NT2/D1 (cell line): ENCODE results near the gene NCF4.

Experiments used
- DNase-seq: peaks from one replicate; pipeline ENCODE4 v3.0.0-alpha.2; 2011; ENCODE audit warnings: low read depth, low spot score
- H3K27me3 ChIP-seq: 2 replicates; pipeline ENCODE4 v1.6.0; 2011; ENCODE audit warnings: mild to moderate bottlenecking; ENCODE audit not compliant: insufficient read length, insufficient read depth
- H3K36me3 ChIP-seq: 2 replicates; pipeline ENCODE4 v1.6.1; 2011; ENCODE audit warnings: mild to moderate bottlenecking, low read length, mixed read lengths; ENCODE audit not compliant: insufficient read depth, insufficient read length
- H3K4me1 ChIP-seq: 2 replicates; pipeline ENCODE4 v1.5.1; 2011; ENCODE audit not compliant: insufficient read depth, insufficient read length
- H3K4me3 ChIP-seq: 2 replicates; pipeline ENCODE4 v1.5.1; 2011; ENCODE audit warnings: low read depth; ENCODE audit not compliant: insufficient read length
- H3K9ac ChIP-seq: 2 replicates; pipeline ENCODE4 v1.6.0; 2011; ENCODE audit warnings: low read depth; ENCODE audit not compliant: insufficient read length
- H3K9me3 ChIP-seq: 2 replicates; pipeline ENCODE4 v1.5.1; 2011; ENCODE audit warnings: mild to moderate bottlenecking, low read length; ENCODE audit not compliant: insufficient read depth
- SUZ12 ChIP-seq: IDR thresholded peaks from 2 replicates; pipeline ENCODE4 v1.6.1; 2011; ENCODE audit not compliant: insufficient read length, insufficient read depth; ENCODE audit errors: extremely low read depth
- YY1 ChIP-seq: IDR thresholded peaks from 2 replicates; pipeline ENCODE4 v1.6.1; 2011; ENCODE audit not compliant: insufficient read length, insufficient read depth
- ZNF274 ChIP-seq: IDR thresholded peaks from 2 replicates; pipeline ENCODE4 v1.6.1; 2011; ENCODE audit warnings: mild to moderate bottlenecking, low read depth, low read length

NCF4 gene

DNA sequence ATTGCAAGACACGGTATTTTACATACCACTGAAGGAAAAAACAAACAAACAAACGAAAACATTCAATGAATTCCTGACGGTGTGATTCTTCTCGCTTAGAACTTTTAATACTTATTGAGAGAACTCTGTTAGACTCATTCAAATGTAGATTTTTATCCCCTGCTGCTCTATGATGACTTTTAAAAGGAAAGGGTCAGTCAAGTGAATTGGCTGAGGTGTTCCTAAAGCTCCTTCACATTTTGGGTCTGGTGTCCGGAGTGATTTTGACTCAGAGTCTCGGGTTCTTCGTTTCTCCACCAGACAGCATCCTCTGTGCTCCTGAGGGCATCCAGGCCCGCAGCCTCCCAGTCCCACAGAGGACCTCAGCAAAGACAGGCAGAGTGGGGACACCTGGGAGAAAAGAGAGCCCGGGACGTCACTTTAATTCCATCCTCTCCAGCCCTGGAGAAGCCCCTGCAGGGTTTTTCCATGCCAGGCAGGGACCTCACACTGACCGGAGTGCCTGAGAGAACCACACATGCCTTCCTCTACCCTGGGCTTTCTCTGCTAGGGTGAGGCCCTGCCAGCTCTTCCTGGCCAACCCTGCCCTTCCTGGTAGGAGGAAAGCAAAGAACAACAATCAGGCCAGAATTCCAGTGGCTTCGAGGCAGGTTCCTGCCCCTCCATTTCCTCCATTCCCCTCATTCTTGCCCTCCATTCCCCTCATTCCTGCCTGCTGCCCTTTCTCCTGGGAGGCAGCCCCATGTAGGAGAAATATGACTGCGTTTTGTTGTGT is 51.3 kb downstream of the NCF4 start:
- Histone ChIP-seq H3K9ac (no peak overlapping the region), H3K4me1 (peaks cover 5% of the 10 kb centered on the region), H3K36me3 (no peaks in the 10 kb centered on the region), H3K9me3 (no peaks in the 10 kb centered on the region), H3K27me3 (no peaks in the 10 kb centered on the region), H3K4me3 (no peak overlapping the region)
- DNase-seq, result no peak
- TF ChIP-seq SUZ12 (no peak), YY1 (no peak), ZNF274 (no peak)

DNA sequence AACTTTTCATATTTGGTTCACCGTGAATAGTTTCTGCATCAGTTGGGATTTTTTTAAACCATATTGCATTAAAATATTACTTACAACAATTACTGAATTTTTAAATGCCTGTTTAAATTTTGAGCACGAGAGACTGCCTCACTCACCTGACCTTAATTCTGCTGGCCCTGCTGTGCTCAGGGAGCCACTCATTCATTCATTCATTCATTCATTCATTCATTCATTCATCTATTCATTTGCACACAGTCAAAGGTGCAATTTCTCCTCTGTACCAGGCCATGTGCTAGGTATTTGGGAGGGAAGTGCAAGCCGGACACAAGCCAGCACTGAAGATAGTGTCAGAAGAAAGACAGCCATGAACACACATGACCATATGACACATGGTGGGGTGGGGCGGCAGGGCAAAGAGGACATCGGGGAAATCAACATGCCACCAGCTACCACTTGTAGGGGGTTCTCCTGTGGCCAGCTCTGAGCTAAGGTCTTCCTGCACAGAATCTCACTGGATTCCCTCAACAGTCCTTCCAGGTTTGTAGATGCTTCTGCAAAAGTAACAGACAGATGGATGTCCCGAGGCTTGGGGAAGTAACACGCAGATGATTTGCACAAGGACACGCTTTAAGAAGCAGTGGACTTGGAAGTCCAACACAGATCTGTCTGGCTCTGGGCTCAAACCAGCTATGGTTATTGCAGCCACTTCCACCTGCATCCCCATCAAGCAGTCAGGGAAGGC is 52.1 kb downstream of the NCF4 start:
- Histone ChIP-seq H3K27me3 (no peaks in the 10 kb centered on the region), H3K36me3 (no peaks in the 10 kb centered on the region), H3K4me3 (no peak overlapping the region), H3K9me3 (no peaks in the 10 kb centered on the region), H3K4me1 (peaks cover 5% of the 10 kb centered on the region), H3K9ac (no peak overlapping the region)
- no peak for DNase-seq
- TF ChIP-seq YY1 (no peak), ZNF274 (no peak), SUZ12 (no peak)

DNA sequence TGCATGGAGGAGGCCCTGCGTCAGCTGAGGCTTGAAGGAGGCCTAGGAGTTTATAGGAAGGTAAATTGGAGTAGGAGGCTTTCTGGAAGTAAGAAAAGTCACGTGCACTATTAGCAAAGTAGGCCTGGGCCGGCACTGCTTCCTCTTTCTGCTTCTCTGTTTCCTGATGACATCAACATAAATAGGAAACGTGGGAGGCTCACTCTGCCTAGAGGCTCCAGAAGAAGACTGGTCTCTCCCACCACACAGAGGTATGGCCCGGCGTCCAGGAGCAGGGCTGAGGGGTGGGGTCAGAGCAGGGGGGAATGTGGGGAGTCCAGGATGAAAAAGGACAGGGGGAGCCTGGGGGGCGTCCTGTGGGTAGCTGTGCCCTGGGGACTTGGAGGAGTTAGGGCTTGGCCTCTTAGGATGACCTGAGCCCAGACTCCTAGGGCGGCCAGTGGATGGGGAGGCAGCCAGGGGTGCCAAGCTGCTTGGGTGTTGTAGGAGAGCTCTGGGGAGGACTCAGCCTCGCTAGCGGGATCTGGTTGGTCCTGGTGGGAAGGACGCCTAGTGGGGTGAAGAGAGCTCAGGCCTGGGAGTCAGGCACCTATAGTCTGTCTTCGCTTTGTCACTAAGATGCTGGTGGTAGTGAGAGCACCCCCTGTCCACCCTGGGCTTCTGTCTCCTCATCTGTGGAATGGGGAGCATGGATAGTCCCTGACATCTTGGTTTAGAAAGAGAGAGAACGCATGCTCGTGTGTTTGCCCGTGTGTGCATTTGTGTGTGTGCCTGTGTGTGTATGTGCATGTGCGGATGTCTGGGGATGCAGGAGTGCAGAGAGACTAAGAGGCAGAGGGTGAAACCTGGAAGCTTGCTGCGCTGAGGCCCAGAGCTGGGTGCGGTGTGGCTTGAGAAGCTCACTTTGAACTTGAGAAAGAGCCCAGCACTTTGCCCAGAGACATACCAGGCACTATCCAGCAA is 52.9 kb downstream of the NCF4 start, which contains the start of gene CSF2RB:
Gene CSF2RB (plus strand): TSS at position 202 of the 963 bp plus-strand sequence. CDS start 8,580 bp downstream, outside the sequence.
- no peaks in the 10 kb centered on the region for H3K9me3 ChIP-seq
- H3K9ac ChIP-seq, result no peak within 1 kb of the TSS
- no peaks in the 10 kb centered on the region for H3K36me3 ChIP-seq
- H3K4me3 ChIP-seq, result no peak within 1 kb of the TSS
- no peaks in the 10 kb centered on the region for H3K27me3 ChIP-seq
- DNase-seq, result no peak
- TF ChIP-seq SUZ12, result no peak
- peaks cover 5% of the 10 kb centered on the region for H3K4me1 ChIP-seq

DNA sequence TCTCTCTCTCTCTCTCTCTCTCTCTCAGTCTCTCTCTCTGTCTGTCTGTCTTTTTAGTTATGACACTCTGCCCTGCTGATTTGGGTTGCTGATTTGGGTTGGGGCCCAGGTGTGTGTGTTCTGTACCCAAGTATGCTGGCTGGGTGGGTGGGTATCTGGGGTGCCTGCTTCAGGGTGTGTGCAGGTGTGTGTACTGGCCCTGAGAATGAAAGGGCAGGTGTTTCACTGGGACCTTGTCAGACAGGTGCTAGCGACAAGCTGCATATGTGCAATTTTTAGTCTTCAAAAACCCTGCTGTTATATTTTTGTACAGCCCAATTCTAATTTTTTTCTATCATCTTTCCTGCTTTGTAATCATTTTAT is 53.6 kb downstream of the NCF4 start:
- Histone ChIP-seq H3K9ac (no peak overlapping the region), H3K36me3 (no peaks in the 10 kb centered on the region), H3K27me3 (no peaks in the 10 kb centered on the region), H3K9me3 (no peaks in the 10 kb centered on the region), H3K4me1 (peaks cover 5% of the 10 kb centered on the region), H3K4me3 (no peak overlapping the region)
- no peak for DNase-seq
- TF ChIP-seq SUZ12, result no peak
- TF ChIP-seq ZNF274, result no peak
- no peak for TF ChIP-seq YY1

DNA sequence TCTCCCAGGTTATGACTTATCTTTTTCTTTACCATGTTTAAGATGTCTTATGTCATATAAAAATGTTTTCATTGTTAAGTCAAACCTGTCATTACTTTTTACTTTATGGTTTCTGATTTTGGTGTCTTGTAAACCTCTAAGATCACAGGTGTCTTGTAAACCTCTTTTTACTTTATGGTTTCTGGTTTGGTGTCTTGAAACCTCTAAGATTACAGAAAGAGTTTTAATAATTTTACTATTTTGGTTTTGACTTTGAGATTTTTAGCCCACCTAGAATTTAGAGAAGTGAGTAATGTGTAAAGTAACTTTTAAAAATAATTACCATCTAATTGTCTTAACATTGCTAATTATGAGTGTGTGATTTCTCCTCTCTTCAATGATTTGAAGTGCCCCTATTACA is 55.2 kb downstream of the NCF4 start:
- H3K4me3 ChIP-seq, result no peak overlapping the region
- DNase-seq, result no peak
- H3K9me3 ChIP-seq, result no peaks in the 10 kb centered on the region
- TF ChIP-seq YY1, result no peak
- TF ChIP-seq SUZ12, result no peak
- TF ChIP-seq ZNF274, result no peak
- H3K9ac ChIP-seq, result no peak overlapping the region
- H3K4me1 ChIP-seq, result peaks cover 5% of the 10 kb centered on the region
- no peaks in the 10 kb centered on the region for H3K36me3 ChIP-seq
- no peaks in the 10 kb centered on the region for H3K27me3 ChIP-seq

DNA sequence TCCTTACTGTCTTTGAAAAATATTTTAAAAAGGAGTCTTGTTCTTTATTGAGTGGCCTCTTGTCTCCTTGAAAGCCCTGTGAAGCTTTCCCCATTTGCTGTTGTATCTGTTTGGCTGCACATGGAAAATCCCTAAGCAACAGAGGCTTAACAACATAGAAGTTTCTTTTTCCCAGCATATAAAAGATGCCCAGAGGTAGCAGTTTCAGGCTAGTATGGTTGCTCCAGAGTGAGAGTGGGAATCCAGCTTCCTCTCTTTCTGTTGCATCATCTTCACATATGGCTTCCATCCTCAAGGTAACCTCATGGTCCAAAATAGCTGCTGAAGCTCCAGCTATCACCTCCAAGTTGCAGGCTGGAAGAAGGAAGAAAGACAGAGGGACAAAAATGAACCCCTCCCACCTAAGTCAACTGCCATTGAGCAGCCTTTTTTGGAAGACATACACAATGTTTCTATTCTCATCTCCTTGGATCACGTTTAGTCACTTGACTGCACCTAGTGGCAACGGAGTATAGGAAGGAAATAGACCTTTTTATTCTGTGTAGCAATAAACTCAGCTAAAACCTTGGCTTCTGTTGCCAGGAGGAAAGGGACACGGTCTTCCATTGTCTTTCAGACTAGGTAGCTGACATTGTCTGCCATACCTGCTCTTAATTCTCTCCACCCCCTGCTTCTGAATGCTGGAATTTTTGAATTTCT is 57.9 kb downstream of the NCF4 start:
- Histone ChIP-seq H3K4me3 (no peak overlapping the region), H3K27me3 (no peaks in the 10 kb centered on the region), H3K9ac (no peak overlapping the region), H3K36me3 (no peaks in the 10 kb centered on the region), H3K9me3 (no peaks in the 10 kb centered on the region), H3K4me1 (peaks cover 10% of the 10 kb centered on the region)
- TF ChIP-seq YY1 (no peak), ZNF274 (no peak), SUZ12 (no peak)
- no peak for DNase-seq
